NCI-H82 (cell line): ENCODE measurements around the gene RAPGEF5.

Source experiments
- DNase-seq: peaks from one replicate; lab custom pipeline; 2025; lab: John Stamatoyannopoulos, UW

The RAPGEF5 gene

GRCh38 chr7:22189230-22189629 lies 167.7 kb downstream of the RAPGEF5 start:
- DNase-seq, result no peak

- no peak for DNase-seq
Measured at GRCh38 chr7:22187691-22188348, 169.1 kb downstream of the RAPGEF5 start.

- DNase-seq, result no peak
Measured at GRCh38 chr7:22185559-22185958, 171.4 kb downstream of the RAPGEF5 start.

DNA sequence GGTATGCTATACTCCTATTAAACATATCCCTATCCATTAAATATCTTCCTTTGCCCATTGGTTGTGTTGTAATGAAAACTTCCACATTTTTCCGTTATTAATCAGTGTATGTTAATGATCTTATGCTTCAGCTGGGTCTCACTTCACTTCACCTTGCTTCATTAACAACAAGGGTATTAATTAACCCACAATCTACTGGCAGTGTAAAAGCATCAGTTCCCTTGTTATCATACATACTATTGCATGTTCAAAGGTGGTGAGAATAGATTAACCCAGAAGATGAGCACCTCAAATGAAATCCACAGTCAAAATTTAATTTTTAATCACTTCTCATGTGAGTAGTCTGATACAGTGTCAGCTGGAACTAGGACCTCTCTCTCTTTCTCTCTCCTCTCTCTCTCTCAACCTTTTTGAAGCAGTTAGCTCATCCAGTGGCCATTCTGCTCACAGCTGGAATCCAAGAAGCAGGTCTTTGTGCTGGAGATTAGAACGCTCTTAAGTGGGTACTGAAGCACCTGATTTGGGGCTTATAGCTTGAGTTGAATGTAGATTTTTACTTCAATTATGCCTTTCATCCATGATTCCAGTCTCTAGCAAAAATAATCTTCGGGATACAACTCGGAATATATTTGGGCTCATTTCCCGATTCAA lies 172.3 kb downstream of the RAPGEF5 start:
- DNase-seq, result no peak

DNA sequence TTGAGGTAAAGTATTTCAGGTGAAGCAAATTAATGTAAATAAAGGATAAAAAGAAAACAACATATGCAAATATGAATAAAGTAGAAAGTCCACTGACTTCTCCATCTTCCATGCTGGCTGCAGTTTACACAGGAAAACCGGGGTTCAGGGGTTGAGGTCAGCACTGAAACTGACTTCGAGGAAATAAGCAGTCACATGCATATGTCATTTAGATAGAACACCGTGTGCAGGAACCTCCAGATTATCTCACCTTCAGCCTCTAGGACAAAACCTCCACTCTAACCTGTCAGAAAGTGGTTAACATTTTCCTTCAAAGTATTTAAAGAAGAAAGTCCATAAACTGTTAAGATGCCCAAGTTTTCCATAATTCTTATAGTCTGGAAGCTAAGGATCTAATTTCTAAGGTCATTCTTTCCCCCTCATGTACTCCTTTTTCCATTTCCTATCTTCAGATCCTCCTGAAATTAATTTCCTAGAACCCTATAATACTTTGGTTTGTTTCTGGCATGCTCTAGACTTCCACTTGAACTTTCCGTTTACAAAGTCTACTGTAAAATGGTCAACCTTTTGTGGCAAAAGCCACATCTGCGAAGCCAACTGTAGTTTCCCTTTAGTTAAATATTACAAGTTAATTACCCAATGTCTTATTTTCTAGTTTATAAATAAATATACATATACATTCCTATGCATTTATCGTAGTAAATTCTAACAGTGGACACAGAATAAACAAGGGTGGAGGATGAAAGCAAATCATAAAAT lies 173.3 kb downstream of the RAPGEF5 start:
- DNase-seq, result no peak

GRCh38 chr7:22182149-22182548 lies 174.8 kb downstream of the RAPGEF5 start:
- DNase-seq, result no peak

DNA sequence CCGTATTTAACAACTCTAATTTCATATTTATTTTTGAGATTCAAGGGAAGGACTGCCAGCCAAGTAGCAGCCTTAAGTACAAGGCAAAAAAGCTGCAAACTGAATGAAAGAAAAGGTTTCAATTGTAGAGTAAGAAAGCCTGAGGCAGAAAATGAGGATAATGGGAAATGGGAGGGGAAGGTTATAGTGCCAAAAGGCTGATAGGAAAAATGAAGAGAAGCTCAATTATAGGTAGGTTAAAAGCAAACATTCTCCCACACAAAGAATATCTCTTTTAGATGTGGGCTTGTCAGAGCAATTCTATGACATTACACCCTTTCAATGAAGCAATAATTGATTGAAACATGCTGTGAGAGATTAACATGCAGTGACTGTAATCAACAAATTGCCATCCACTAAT lies 175.3 kb downstream of the RAPGEF5 start:
- DNase-seq, result no peak

DNA sequence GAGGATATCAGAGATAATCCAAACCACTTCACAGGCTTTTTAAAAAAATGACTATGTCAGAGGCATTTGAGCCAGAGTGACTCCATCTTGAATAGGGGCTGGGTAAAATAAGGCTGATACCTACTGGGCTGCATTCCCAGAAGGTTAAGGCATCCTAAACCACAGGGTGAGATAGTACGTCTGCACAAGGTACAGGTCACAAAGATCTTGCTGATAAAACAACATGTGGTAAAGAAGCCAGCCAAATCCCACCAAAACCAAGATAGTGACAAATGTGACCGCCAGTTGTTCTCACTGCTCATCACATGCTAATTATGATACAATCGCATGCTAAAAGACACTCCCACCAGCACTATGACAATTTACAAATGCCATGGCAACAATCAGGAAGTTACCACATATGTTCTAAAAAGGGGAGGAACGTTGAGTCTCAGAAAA lies 177.5 kb downstream of the RAPGEF5 start:
- no peak for DNase-seq

GRCh38 chr7:22178735-22179134 lies 178.2 kb downstream of the RAPGEF5 start:
- no peak for DNase-seq

GRCh38 chr7:22176791-22177412 lies 180.1 kb downstream of the RAPGEF5 start:
- no peak for DNase-seq

DNA sequence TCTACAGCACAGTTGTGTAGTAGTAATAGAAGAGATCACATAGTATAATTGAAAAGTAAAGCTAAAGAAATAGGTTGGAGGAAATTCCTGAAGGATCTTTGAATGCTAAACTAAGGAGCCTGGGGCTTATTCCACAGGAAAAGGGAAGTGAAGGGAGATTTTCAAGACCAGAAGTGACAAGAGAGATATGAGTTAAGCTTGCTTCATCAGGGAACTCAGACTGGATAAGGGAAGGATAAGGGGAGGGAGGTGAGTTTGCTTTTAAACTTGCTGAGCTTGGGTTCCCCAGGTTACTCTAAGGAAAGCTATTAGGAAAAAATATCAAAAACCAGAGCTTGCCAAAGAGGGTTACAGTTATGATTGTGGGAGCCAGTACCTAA lies 182.4 kb downstream of the RAPGEF5 start:
- no peak for DNase-seq

GRCh38 chr7:22173685-22174573 lies 183.0 kb downstream of the RAPGEF5 start:
- DNase-seq, result peak; percentile 46

- no peak for DNase-seq
Measured at GRCh38 chr7:22168129-22168634, 188.8 kb downstream of the RAPGEF5 start.

GRCh38 chr7:22167482-22167881 lies 189.5 kb downstream of the RAPGEF5 start:
- no peak for DNase-seq

- no peak for DNase-seq
Measured at GRCh38 chr7:22166928-22167327, 190.0 kb downstream of the RAPGEF5 start.

DNA sequence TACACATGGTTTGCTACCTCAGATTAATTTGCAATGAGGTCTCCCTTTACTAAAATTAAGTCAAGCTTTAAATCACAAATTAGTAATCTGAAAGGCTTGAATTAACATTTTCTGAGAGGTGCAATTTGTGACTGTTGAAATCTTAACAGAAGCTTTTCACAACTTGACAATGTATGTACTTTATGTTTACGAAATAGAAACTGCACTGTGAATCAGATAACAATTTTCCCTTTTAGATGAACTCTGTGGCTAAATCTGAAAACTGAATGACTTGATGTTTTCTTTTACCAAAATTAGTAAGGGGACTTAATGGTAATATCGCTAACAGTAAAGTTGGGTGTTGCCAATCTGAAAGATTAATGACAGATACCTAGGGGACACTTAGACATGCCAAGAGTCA lies 197.6 kb downstream of the RAPGEF5 start:
- no peak for DNase-seq

- no peak for DNase-seq
Measured at GRCh38 chr7:22157552-22157951, 199.4 kb downstream of the RAPGEF5 start.

DNA sequence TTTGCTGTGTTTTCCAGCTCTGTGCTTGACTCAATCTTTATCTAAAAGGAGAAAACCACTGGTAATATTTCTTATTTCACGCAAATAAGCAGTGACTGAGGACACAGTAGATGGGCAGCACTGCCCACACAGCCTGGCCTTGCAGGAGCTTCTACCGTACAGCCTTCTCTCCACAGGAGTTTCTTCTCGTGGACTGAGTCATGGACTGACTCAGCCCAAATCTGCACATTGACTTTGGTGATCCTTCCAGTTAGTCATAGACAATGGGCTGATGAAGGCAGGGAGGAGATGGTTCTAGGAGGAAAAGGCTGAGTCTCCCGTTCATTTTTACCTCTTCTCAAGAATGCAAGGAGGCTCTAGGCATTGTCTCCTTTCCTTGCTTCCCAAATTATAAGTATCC lies 200.7 kb downstream of the RAPGEF5 start:
- DNase-seq, result no peak

GRCh38 chr7:22154143-22154529 lies 202.8 kb downstream of the RAPGEF5 start:
- DNase-seq, result no peak

DNA sequence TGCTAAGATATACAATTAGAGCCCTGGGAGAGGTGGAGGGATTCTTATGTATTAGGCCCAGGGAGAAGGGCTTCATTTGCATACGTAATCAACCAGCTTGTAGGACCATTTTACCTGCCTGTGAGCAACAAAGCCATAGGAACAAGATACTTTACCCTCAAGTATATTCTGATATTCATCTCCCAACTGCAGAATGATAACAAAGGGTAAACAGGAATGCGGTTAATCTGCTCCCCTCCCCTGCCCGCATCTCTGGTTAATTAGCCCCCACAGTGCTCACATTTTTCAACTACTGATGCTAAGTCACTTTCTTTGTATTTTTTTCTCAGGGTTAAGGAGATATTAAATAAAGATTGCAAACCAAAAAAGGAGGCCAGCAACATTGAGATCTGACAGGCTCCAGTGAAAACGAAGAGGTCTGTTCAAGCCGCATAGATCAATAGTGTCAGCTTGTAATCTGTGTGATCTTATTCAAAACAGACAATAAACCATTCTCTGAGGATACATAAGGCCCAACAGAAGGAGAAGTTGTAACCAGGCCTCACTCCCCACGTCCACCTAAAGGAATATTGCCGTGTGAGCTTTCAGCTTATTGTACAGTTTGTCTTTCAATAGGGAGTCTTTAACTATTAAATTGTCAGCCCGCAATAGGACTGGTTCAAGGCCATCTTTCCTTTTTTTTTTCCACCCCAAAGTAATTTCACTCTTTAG lies 203.4 kb downstream of the RAPGEF5 start:
- no peak for DNase-seq

- no peak for DNase-seq
Measured at GRCh38 chr7:22152690-22153089, 204.3 kb downstream of the RAPGEF5 start.
